Osteoblast (primary cell): Measurements from ENCODE around the gene HMGB1. TPM values are rescaled to one million over a fixed set of nuclear protein-coding genes. Genes with fewer than 3 reads are reported as not detected.
A peak's percentile ranks its signal among the peaks of the same experiment; 100 is the strongest.

ENCODE experiments used
- DNase-seq: peaks from one replicate; pipeline ENCODE4 v3.0.0; 2011; ENCODE audit warnings: low spot score, mixed read lengths; ENCODE audit not compliant: insufficient read length; ENCODE audit errors: missing footprints
- H2AFZ ChIP-seq: 2 replicates; pipeline ENCODE4 v1.6.0; 2011; ENCODE audit warnings: mild to moderate bottlenecking, low read length
- H3K27ac ChIP-seq: 2 replicates; pipeline ENCODE4 v1.5.1; 2011; ENCODE audit warnings: mild to moderate bottlenecking, low read depth, low read length, moderate library complexity
- H3K27me3 ChIP-seq: 2 replicates; pipeline ENCODE4 v1.6.0; 2012; ENCODE audit warnings: mild to moderate bottlenecking, control low read depth, inconsistent platforms, low read length, moderate library complexity; ENCODE audit not compliant: insufficient read depth
- H3K36me3 ChIP-seq: 2 replicates; pipeline ENCODE4 v1.5.1; 2011; ENCODE audit warnings: mild to moderate bottlenecking, low read length, control low read depth, moderate library complexity; ENCODE audit not compliant: insufficient read depth
- H3K4me1 ChIP-seq: 2 replicates; pipeline ENCODE4 v1.5.1; 2011; ENCODE audit warnings: mild to moderate bottlenecking, low read length, control low read depth, moderate library complexity; ENCODE audit not compliant: insufficient read depth
- H3K4me2 ChIP-seq: 2 replicates; pipeline ENCODE4 v1.6.0; 2011; ENCODE audit warnings: mild to moderate bottlenecking, low read length; ENCODE audit not compliant: insufficient read depth
- H3K4me3 ChIP-seq: fragments of 200-600 bp; sonication (generic); 3 replicates; pipeline ENCODE4 v1.5.1; 2012; ENCODE audit warnings: mild to moderate bottlenecking, low read length, inconsistent platforms; ENCODE audit not compliant: insufficient read depth
- H3K79me2 ChIP-seq: 2 replicates; pipeline ENCODE4 v1.6.0; 2012; ENCODE audit warnings: mild to moderate bottlenecking, low read length, control low read depth, inconsistent platforms; ENCODE audit not compliant: insufficient read depth
- H3K9me3 ChIP-seq: 2 replicates; pipeline ENCODE4 v1.5.1; 2011; ENCODE audit warnings: low read depth, low read length, control low read depth
- H4K20me1 ChIP-seq: 2 replicates; pipeline ENCODE4 v1.6.0; 2012; ENCODE audit warnings: mild to moderate bottlenecking, low read length, control low read depth; ENCODE audit not compliant: insufficient read depth
- CTCF ChIP-seq: IDR thresholded peaks from 2 replicates; pipeline ENCODE4 v1.5.1; 2011; ENCODE audit warnings: mild to moderate bottlenecking, low read depth, low read length, moderate library complexity; ENCODE audit errors: extremely low read depth
- total RNA-seq: library from RNA; depleted of rRNA; stranded (reverse); fragments of >200 nt; gene quantifications from 2 replicates; pipeline ENCODE4 v1.2.3, GENCODE V29; 2012

HMGB1 gene
- total RNA-seq, 1 donor, result 71.7 TPM

- H4K20me1 ChIP-seq, result no peaks in the 10 kb centered on the region
- H2AFZ ChIP-seq, result no peak overlapping the region
- no peak for DNase-seq
- H3K27me3 ChIP-seq, result no peaks in the 10 kb centered on the region
- no peak overlapping the region for H3K4me3 ChIP-seq
- H3K27ac ChIP-seq, result no peak overlapping the region
- no peaks in the 10 kb centered on the region for H3K9me3 ChIP-seq
- no peaks in the 10 kb centered on the region for H3K36me3 ChIP-seq
- H3K4me1 ChIP-seq, result no peaks in the 10 kb centered on the region
- TF ChIP-seq CTCF, result no peak
- no peak overlapping the region for H3K4me2 ChIP-seq
- no peaks in the 10 kb centered on the region for H3K79me2 ChIP-seq
Measured at GRCh38 chr13:30479154-30479882, 13.6 kb upstream of the HMGB1 start.

- H4K20me1 ChIP-seq, result no peaks in the 10 kb centered on the region
- H2AFZ ChIP-seq, result no peak overlapping the region
- no peaks in the 10 kb centered on the region for H3K27me3 ChIP-seq
- TF ChIP-seq CTCF, result no peak
- no peak overlapping the region for H3K4me3 ChIP-seq
- no peak overlapping the region for H3K27ac ChIP-seq
- H3K36me3 ChIP-seq, result no peaks in the 10 kb centered on the region
- DNase-seq, result no peak
- H3K9me3 ChIP-seq, result no peaks in the 10 kb centered on the region
- no peak overlapping the region for H3K4me2 ChIP-seq
- H3K4me1 ChIP-seq, result no peaks in the 10 kb centered on the region
- H3K79me2 ChIP-seq, result no peaks in the 10 kb centered on the region
Measured at GRCh38 chr13:30477346-30478195, 11.8 kb upstream of the HMGB1 start.

GRCh38 chr13:30473675-30474074, 7.9 kb upstream of the HMGB1 start:
- no peak overlapping the region for H3K4me2 ChIP-seq
- H3K9me3 ChIP-seq, result no peaks in the 10 kb centered on the region
- no peaks in the 10 kb centered on the region for H3K4me1 ChIP-seq
- no peak overlapping the region for H3K4me3 ChIP-seq
- no peak for TF ChIP-seq CTCF
- no peaks in the 10 kb centered on the region for H3K27me3 ChIP-seq
- no peaks in the 10 kb centered on the region for H4K20me1 ChIP-seq
- H3K27ac ChIP-seq, result no peak overlapping the region
- no peaks in the 10 kb centered on the region for H3K79me2 ChIP-seq
- H3K36me3 ChIP-seq, result no peaks in the 10 kb centered on the region
- DNase-seq, result no peak
- H2AFZ ChIP-seq, result no peak overlapping the region

- H4K20me1 ChIP-seq, result peaks cover 3% of the 10 kb centered on the region
- peaks cover 24% of the 10 kb centered on the region for H3K79me2 ChIP-seq
- peak; percentile 70 for DNase-seq
- H3K4me1 ChIP-seq, result peaks cover 27% of the 10 kb centered on the region
- H3K4me2 ChIP-seq, result peak overlapping the region; percentile 81
- peaks cover 14% of the 10 kb centered on the region for H3K36me3 ChIP-seq
- no peaks in the 10 kb centered on the region for H3K9me3 ChIP-seq
- no peak overlapping the region for H2AFZ ChIP-seq
- H3K27me3 ChIP-seq, result no peaks in the 10 kb centered on the region
- H3K4me3 ChIP-seq, result peak overlapping the region; percentile 85
- peak overlapping the region; percentile 85 for H3K27ac ChIP-seq
- no peak for TF ChIP-seq CTCF
Measured at GRCh38 chr13:30466841-30467252, 1.1 kb upstream of the HMGB1 start.
